Dendritic cell treated with granulocyte-macrophage colony-stimulating factor and Interleukin-4, amounts not matched to agents 40 ng/mL and 50 ng/mL, for 4 days (primary cell): Measurements from ENCODE around the gene RNU5D-1.
"Not testable (repeated sequence)": the region's sequence is repeated elsewhere in the genome, so short reads cannot be mapped to it uniquely, and the experiment has no call there.

Source experiments
- H3K27ac Mint-ChIP-seq: one replicate; pipeline ENCODE4 v1.8.0; 2022; ENCODE audit warnings: mild to moderate bottlenecking, mixed read lengths
- H3K27me3 Mint-ChIP-seq: one replicate; pipeline ENCODE4 v1.8.0; 2022; ENCODE audit warnings: mild to moderate bottlenecking, mixed read lengths
- H3K36me3 Mint-ChIP-seq: one replicate; pipeline ENCODE4 v1.8.0; 2022; ENCODE audit warnings: low read depth, mixed read lengths
- H3K4me1 Mint-ChIP-seq: one replicate; pipeline ENCODE4 v1.8.0; 2022; ENCODE audit warnings: low read depth, mixed read lengths
- H3K4me3 Mint-ChIP-seq: one replicate; pipeline ENCODE4 v1.8.0; 2022; ENCODE audit warnings: mild to moderate bottlenecking, moderate library complexity, mixed read lengths
- H3K9me3 Mint-ChIP-seq: one replicate; pipeline ENCODE4 v1.8.0; 2022; ENCODE audit warnings: mixed read lengths
- intact Hi-C: fragments of 100-400 bp; cut with micrococcal nuclease; formaldehyde crosslinking; loops from one replicate; pipeline ENCODE4 v1.15.0; 2022

Gene RNU5D-1

DNA sequence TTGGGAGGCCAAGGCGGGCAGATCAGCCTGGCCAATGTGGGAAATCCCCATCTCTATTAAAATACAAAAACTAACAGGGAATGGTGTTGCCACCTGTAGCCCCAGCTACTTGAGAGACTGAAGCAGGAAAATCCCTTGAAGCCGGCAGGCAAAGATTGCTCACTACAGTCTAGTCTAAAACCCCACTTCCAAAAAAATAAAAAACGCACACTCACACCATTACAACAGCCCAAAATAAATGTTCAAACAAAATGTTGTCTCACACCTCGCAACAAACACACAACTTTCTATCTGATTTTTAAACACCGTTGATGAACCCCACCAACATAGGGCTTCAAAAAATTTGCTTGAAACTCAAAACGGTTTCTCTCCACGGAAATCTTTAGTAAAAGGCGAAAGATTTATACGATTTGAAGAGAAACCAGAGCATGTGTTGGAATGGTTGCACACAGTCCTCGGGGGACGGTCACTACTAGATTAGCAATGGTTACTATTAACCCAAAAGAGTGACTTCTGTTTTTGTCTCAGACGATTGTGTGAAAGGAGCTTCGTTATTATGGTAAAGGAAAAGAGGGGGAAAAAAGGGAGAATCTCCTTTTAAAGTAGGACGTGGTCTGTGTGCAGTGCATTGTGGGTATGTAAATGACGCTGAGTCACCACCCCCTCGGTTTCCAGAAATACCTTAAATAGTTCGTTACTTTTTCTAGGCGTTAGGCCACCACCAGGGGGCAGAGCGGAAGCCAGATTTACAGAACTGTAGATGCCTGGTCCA lies at the start of gene RNU5D-1:
Gene RNU5D-1, minus strand, starts transcription at position 430 of the 772 bp plus-strand sequence.
- H3K9me3 Mint-ChIP-seq: no peaks in the 10 kb centered on the region
- intact Hi-C loops: loop anchor here (1.0 to 5.0 kb wide), 3 partner anchors 44 to 281 kb away; partner anchors contain the start of genes HECTD3, RPS8 and UROD
- H3K4me1 Mint-ChIP-seq: peaks cover 40% of the 10 kb centered on the region
- no peaks in the 10 kb centered on the region for H3K27me3 Mint-ChIP-seq
- no peaks in the 10 kb centered on the region for H3K36me3 Mint-ChIP-seq
- H3K27ac Mint-ChIP-seq: peak within 1 kb of the TSS; percentile 96
- peak within 1 kb of the TSS; percentile 65 for H3K4me3 Mint-ChIP-seq

DNA sequence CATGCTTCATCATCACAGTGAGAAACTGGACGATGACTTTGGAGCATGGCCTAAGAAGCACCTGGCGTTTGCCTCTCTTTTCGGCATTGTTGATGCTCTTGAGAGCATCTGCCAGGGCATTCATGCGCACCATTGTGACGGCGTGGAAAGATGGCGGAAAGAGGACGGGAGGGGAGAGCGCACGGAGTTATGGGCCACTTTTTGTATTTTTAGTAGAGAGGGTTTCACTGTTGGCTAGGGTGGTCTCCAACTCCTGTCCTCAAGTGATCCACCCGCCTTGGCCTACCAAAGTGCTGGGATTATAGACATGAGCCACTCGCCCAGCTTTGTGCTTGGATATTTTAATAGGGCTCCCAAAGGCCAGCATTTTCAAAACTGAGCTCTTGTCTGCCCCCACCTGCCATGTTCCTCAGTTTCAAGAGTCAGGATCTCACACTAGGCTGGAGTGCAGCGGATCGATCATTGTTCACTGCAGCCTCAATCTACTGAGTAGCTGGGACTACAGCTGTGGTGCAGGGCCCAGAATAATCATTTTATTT lies 49.7 kb upstream of the RNU5D-1 start:
- Mint-ChIP-seq H3K4me1 (peaks cover 52% of the 10 kb centered on the region), H3K4me3 (no peak overlapping the region), H3K36me3 (peaks cover 68% of the 10 kb centered on the region), H3K27me3 (peaks cover 15% of the 10 kb centered on the region), H3K9me3 (no peaks in the 10 kb centered on the region), H3K27ac (no peak overlapping the region)
- intact Hi-C loops: loop anchor here (5.0 kb wide), 1 partner anchor 522 kb away; no protein-coding TSS in a partner anchor

DNA sequence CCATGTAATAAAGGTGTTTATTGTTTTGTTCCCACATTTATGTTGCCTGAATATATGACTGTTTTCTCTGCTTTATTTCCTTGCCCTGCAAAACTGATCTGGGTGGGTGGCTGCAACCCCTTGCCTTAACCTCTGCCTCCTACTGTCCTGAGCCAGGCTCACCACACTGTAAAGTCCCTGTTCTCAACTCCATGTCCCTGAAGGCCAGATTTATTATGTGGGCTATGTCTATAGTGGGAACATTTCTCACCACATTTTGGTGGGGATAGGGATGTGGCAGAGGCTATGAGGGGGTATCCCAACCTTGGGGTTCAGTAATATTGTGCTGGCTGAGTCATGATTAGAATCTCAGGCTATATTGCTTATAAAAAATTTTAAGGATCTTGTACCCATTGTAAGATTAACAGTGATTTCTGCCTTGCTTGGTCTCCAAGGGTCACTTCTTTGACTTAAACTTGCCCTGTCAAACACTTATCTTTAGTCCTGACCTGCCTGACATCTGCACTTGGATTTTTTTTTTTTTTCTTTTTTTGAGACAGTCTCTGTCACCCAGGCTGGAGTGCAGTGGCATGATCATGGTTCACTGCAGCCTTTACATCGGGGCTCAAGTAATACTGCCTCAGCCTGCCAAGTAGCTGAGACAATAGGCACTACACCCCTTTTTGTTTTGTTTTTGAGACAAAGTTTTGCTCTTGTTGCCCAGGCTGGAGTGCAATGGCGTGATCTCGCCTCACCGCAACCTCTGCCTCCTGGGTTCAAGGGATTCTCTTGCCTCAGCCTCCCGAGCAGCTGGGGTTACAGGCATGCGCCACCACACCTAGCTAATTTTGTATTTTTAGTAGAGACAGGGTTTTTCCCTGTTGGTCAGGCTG lies 48.0 kb upstream of the RNU5D-1 start:
- peaks cover 41% of the 10 kb centered on the region for H3K4me1 Mint-ChIP-seq
- intact Hi-C loops: loop anchor here (5.0 kb wide), 1 partner anchor 233 kb away; the partner anchor contains the start of genes HECTD3 and UROD
- peak overlapping the region; percentile 97 for H3K27ac Mint-ChIP-seq
- H3K36me3 Mint-ChIP-seq: peaks cover 76% of the 10 kb centered on the region
- H3K27me3 Mint-ChIP-seq: peaks cover 4% of the 10 kb centered on the region
- peak overlapping the region; percentile 89 for H3K4me3 Mint-ChIP-seq
- H3K9me3 Mint-ChIP-seq: no peaks in the 10 kb centered on the region

DNA sequence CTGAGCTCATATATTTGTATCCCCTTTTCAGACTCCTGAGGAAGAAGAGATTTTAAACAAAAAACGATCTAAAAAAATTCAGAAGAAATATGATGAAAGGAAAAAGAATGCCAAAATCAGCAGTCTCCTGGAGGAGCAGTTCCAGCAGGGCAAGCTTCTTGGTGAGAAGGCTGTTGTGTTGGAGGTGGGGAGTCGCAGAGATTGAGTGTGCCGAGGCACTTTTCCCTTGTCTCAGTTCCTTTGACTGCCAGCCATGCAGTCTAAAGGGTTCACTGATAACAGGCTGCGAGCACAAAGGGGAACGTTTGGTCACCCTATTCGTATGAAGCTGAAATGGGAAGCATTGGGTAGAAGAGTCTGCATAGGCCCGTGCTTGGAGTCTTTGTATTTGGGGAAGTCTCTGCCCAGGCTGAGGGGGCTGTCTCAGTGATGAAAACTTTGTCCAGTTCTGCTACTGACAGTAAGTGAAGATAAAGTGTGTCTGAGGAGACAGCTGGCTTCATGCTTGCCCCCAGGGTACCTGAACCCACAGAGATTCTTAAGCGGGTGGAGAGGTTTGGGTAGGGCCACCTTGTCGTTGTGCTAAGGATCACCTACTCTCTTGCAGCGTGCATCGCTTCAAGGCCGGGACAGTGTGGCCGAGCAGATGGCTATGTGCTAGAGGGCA lies 47.1 kb upstream of the RNU5D-1 start:
- Mint-ChIP-seq H3K9me3 (no peaks in the 10 kb centered on the region), H3K27ac (peak overlapping the region; percentile 97), H3K4me1 (peaks cover 36% of the 10 kb centered on the region), H3K36me3 (peaks cover 76% of the 10 kb centered on the region), H3K4me3 (peak overlapping the region; percentile 89), H3K27me3 (no peaks in the 10 kb centered on the region)
- intact Hi-C loops: loop anchor here (5.0 kb wide), 1 partner anchor 234 kb away; the partner anchor contains the start of genes HECTD3 and UROD

GRCh38 chr1:44777547-44777946 lies 46.6 kb upstream of the RNU5D-1 start:
- H3K27me3 Mint-ChIP-seq: no peaks in the 10 kb centered on the region
- intact Hi-C loops: loop anchor here (5.0 kb wide), 1 partner anchor 235 kb away; the partner anchor contains the start of genes HECTD3 and UROD
- H3K27ac Mint-ChIP-seq: peak overlapping the region; percentile 97
- H3K9me3 Mint-ChIP-seq: no peaks in the 10 kb centered on the region
- peaks cover 76% of the 10 kb centered on the region for H3K36me3 Mint-ChIP-seq
- peaks cover 36% of the 10 kb centered on the region for H3K4me1 Mint-ChIP-seq
- peak overlapping the region; percentile 89 for H3K4me3 Mint-ChIP-seq

DNA sequence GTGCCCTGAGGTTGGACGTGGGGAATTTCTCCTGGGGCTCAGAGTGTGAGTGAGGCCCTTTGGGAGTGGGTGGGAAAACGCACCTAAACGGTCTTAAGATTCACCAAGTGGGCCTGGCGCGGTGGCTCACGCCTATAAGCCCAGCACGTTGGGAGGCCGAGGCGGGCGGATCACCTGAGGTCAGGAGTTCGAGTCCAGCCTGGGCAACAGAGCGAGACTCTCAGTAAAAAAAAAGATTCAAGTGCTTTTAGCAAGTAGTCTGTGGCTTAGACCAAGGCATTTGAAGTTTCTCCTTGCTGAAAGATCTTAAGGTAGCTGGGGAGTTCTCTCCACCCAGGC lies 45.7 kb upstream of the RNU5D-1 start:
- intact Hi-C loops: loop anchor here (5.0 kb wide), 1 partner anchor 236 kb away; the partner anchor contains the start of genes HECTD3 and UROD
- no peaks in the 10 kb centered on the region for H3K9me3 Mint-ChIP-seq

GRCh38 chr1:44775930-44776729 lies 45.2 kb upstream of the RNU5D-1 start:
- peaks cover 63% of the 10 kb centered on the region for H3K36me3 Mint-ChIP-seq
- intact Hi-C loops: loop anchor here (2.0 to 5.0 kb wide), 3 partner anchors 37 to 236 kb away; partner anchors contain the start of genes HECTD3, KIF2C, RNU5D-1 and UROD
- no peaks in the 10 kb centered on the region for H3K9me3 Mint-ChIP-seq
- peak overlapping the region; percentile 89 for H3K4me3 Mint-ChIP-seq
- H3K27me3 Mint-ChIP-seq: no peaks in the 10 kb centered on the region
- peak overlapping the region; percentile 97 for H3K27ac Mint-ChIP-seq
- peaks cover 36% of the 10 kb centered on the region for H3K4me1 Mint-ChIP-seq

More for the DNA sequence above, 45.7 kb upstream of the RNU5D-1 start:
- Mint-ChIP-seq H3K4me3 (peak overlapping the region; percentile 89), H3K27ac (peak overlapping the region; percentile 97), H3K4me1 (peaks cover 36% of the 10 kb centered on the region), H3K27me3 (no peaks in the 10 kb centered on the region), H3K36me3 (peaks cover 69% of the 10 kb centered on the region)

GRCh38 chr1:44775078-44775929 lies 44.3 kb upstream of the RNU5D-1 start, which contains the start of gene RPS8:
Gene RPS8, plus strand, starts transcription at chr1:44775540. Its CDS starts 57 bp downstream, at chr1:44775597.
- Mint-ChIP-seq H3K4me1 (peaks cover 36% of the 10 kb centered on the region), H3K36me3 (peaks cover 55% of the 10 kb centered on the region), H3K4me3 (peak within 1 kb of the TSS; percentile 89), H3K27ac (peak within 1 kb of the TSS; percentile 97), H3K27me3 (no peaks in the 10 kb centered on the region), H3K9me3 (no peaks in the 10 kb centered on the region)
- intact Hi-C loops: loop anchor here (2.0 to 5.0 kb wide), 3 partner anchors 37 to 237 kb away; partner anchors contain the start of genes HECTD3, KIF2C, RNU5D-1 and UROD

GRCh38 chr1:44766421-44766820 lies 35.5 kb upstream of the RNU5D-1 start:
- H3K4me1 Mint-ChIP-seq, intact Hi-C loops, H3K9me3 Mint-ChIP-seq, H3K27me3 Mint-ChIP-seq, H3K4me3 Mint-ChIP-seq, H3K27ac Mint-ChIP-seq: not testable (repeated sequence)
- peaks cover 28% of the 10 kb centered on the region for H3K36me3 Mint-ChIP-seq

DNA sequence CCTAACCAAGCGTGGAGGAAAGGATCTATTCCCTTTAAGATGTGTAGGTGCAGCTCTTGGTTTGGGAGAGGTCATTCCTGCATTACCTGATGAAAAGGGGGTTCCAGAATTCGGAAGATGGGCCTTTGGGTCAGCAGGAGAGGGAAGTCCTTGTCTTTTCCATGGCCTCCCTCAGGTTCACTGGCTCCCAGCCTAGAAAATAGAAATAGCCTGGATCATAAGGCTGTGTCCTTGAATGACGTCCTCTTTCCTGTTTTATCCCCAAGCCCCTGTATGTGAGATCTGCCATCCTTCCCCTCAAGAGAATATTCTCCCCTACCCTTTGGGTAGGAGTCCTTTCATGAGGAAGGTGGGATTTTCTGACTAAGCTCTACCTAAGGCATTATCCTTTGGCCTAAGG lies 29.9 kb upstream of the RNU5D-1 start:
- H3K9me3 Mint-ChIP-seq: no peaks in the 10 kb centered on the region
- no peak overlapping the region for H3K27ac Mint-ChIP-seq
- peaks cover 28% of the 10 kb centered on the region for H3K36me3 Mint-ChIP-seq
- H3K27me3 Mint-ChIP-seq: no peaks in the 10 kb centered on the region
- no peak overlapping the region for H3K4me3 Mint-ChIP-seq
- no peaks in the 10 kb centered on the region for H3K4me1 Mint-ChIP-seq
- intact Hi-C loops: no loop called here

GRCh38 chr1:44759077-44759476 lies 28.1 kb upstream of the RNU5D-1 start:
- Mint-ChIP-seq H3K36me3 (peaks cover 28% of the 10 kb centered on the region), H3K9me3 (no peaks in the 10 kb centered on the region), H3K27me3 (no peaks in the 10 kb centered on the region), H3K4me3 (no peak overlapping the region), H3K4me1 (peaks cover 5% of the 10 kb centered on the region), H3K27ac (no peak overlapping the region)
- intact Hi-C loops: no loop called here

- Mint-ChIP-seq H3K27ac (no peak overlapping the region), H3K4me3 (no peak overlapping the region), H3K9me3 (no peaks in the 10 kb centered on the region), H3K36me3 (peaks cover 19% of the 10 kb centered on the region), H3K27me3 (no peaks in the 10 kb centered on the region), H3K4me1 (peaks cover 5% of the 10 kb centered on the region)
- intact Hi-C loops: no loop called here
These were observed 26.4 kb upstream of the RNU5D-1 start for GRCh38 chr1:44757420-44757819.
